Fibroblast of pulmonary artery (primary cell): ENCODE data around the gene TRIP12.

Experiments used
- DNase-seq: peaks from one replicate; pipeline ENCODE4 v3.0.0-alpha.2; 2010; ENCODE audit warnings: low read depth
- H3K4me3 ChIP-seq: replicated peaks from 2 replicates; pipeline ENCODE4 v1.5.1; 2011; ENCODE audit warnings: low read depth, mild to moderate bottlenecking, control low read depth, low read length, moderate library complexity
- CTCF ChIP-seq: IDR thresholded peaks from 2 replicates; pipeline ENCODE4 v1.5.1; 2011; ENCODE audit warnings: mild to moderate bottlenecking, control low read depth, low read length, inconsistent platforms; ENCODE audit errors: missing control alignments

TRIP12 gene

GRCh38 chr2:229952256-229952835, 30.5 kb upstream of the TRIP12 start:
- TF ChIP-seq CTCF = no peak
- no peak for DNase-seq
- H3K4me3 ChIP-seq = no peak overlapping the region

- DNase-seq = no peak
- TF ChIP-seq CTCF = no peak
- H3K4me3 ChIP-seq = no peak overlapping the region
These were observed 25.7 kb upstream of the TRIP12 start for GRCh38 chr2:229947544-229947943.

- no peak for DNase-seq
- TF ChIP-seq CTCF = no peak
- no peak overlapping the region for H3K4me3 ChIP-seq
These were observed 24.2 kb upstream of the TRIP12 start for GRCh38 chr2:229945975-229946374.

GRCh38 chr2:229943770-229944449, 22.1 kb upstream of the TRIP12 start:
- DNase-seq = peak; percentile 4
- H3K4me3 ChIP-seq = no peak overlapping the region
- no peak for TF ChIP-seq CTCF

- TF ChIP-seq CTCF = no peak
These were observed 21.4 kb upstream of the TRIP12 start for GRCh38 chr2:229943171-229943570.

DNA sequence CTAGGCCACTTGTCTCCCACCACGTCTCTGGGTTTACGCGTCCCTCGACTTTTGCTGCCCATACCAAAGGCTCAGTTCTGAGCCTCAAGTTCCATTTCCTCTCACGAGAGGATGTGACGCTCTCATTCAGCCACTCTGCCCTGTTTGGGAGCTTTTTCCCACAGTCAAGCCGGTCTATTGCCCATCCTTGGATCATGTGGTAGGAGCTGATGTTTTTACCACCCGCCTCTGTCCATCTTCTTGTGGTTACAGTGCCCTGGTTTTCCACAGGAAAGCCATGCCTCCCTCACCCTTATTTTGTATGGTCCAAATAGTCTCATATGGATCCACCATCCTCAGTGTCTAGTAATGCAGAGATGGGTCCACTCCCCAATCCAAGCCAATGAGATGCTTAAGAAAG, 20.9 kb upstream of the TRIP12 start:
- no peak for DNase-seq
- no peak for TF ChIP-seq CTCF
- no peak overlapping the region for H3K4me3 ChIP-seq

More at GRCh38 chr2:229943171-229943570, 21.4 kb upstream of the TRIP12 start:
- H3K4me3 ChIP-seq = no peak overlapping the region
- no peak for DNase-seq

GRCh38 chr2:229937537-229937936, 15.7 kb upstream of the TRIP12 start:
- H3K4me3 ChIP-seq = no peak overlapping the region
- TF ChIP-seq CTCF = no peak
- DNase-seq = no peak
